OCI-LY1 (cell line): ENCODE data around the gene ANKRD35.

Experiments used
- H2AFZ ChIP-seq: fragments of 200-600 bp; sonication (generic), shearing (Covaris generic); 2 replicates; pipeline ENCODE4 v1.6.0; 2014; ENCODE audit warnings: antibody characterized with exemption, mild to moderate bottlenecking, low read length
- H3F3A ChIP-seq: fragments of 200-600 bp; sonication (generic), shearing (Covaris generic); 2 replicates; pipeline ENCODE4 v1.6.0; 2014; ENCODE audit warnings: mild to moderate bottlenecking, antibody characterized with exemption, low read length, moderate library complexity; ENCODE audit not compliant: insufficient read depth
- H3K27ac ChIP-seq: fragments of 200-600 bp; sonication (generic); 2 replicates; pipeline ENCODE4 v1.5.1; 2014; ENCODE audit warnings: low read length, mixed run types, mild to moderate bottlenecking, low read depth; ENCODE audit not compliant: poor library complexity, severe bottlenecking
- H3K27me3 ChIP-seq: fragments of 200-600 bp; sonication (generic); 2 replicates; pipeline ENCODE4 v1.6.0; 2014; ENCODE audit warnings: antibody characterized with exemption, mild to moderate bottlenecking, low read length, moderate library complexity; ENCODE audit not compliant: insufficient read depth
- H3K36me3 ChIP-seq: fragments of 200-600 bp; sonication (generic); 2 replicates; pipeline ENCODE4 v1.6.1; 2014; ENCODE audit warnings: mild to moderate bottlenecking, antibody characterized with exemption, low read length, moderate library complexity, mixed read lengths; ENCODE audit not compliant: insufficient read depth
- H3K4me1 ChIP-seq: fragments of 200-600 bp; sonication (generic); 2 replicates; pipeline ENCODE4 v1.5.1; 2014; ENCODE audit warnings: mild to moderate bottlenecking, low read length, moderate library complexity; ENCODE audit not compliant: insufficient read depth, severe bottlenecking
- H3K4me2 ChIP-seq: fragments of 200-600 bp; sonication (generic), shearing (Covaris generic); 2 replicates; pipeline ENCODE4 v1.6.1; 2014; ENCODE audit warnings: low read length
- H3K4me3 ChIP-seq: fragments of 200-600 bp; sonication (generic); 2 replicates; pipeline ENCODE4 v1.5.1; 2014; ENCODE audit warnings: low read length, low read depth, mild to moderate bottlenecking, mixed read lengths; ENCODE audit not compliant: poor library complexity, severe bottlenecking
- H3K79me2 ChIP-seq: fragments of 200-600 bp; shearing (Covaris generic); 2 replicates; pipeline ENCODE4 v1.6.1; 2016; ENCODE audit warnings: mixed run types, low read length, mixed read lengths; ENCODE audit not compliant: insufficient read depth
- H3K9ac ChIP-seq: fragments of 200-600 bp; sonication (generic), shearing (Covaris generic); 2 replicates; pipeline ENCODE4 v1.6.1; 2014; ENCODE audit warnings: mild to moderate bottlenecking, low read length, mixed read lengths
- H3K9me2 ChIP-seq: fragments of 200-600 bp; sonication (generic), shearing (Covaris generic); 2 replicates; pipeline ENCODE4 v1.6.1; 2014; ENCODE audit warnings: low read depth, mild to moderate bottlenecking, low read length, mixed read lengths
- H3K9me3 ChIP-seq: fragments of 200-600 bp; shearing (Covaris generic); 2 replicates; pipeline ENCODE4 v1.6.1; 2014; ENCODE audit warnings: low read length, mixed read lengths
- H4K20me1 ChIP-seq: fragments of 200-600 bp; sonication (generic), shearing (Covaris generic); 2 replicates; pipeline ENCODE4 v1.6.0; 2016; ENCODE audit warnings: mild to moderate bottlenecking, low read length; ENCODE audit not compliant: insufficient read depth
- EZH2 ChIP-seq: fragments of 200-600 bp; sonication (generic), shearing (Covaris generic); IDR thresholded peaks from 2 replicates; pipeline ENCODE4 v1.8.0; 2017; ENCODE audit warnings: borderline replicate concordance, mixed run types, mild to moderate bottlenecking, antibody characterized with exemption, low read length, moderate library complexity, mixed read lengths
- TF ChIP-seq, protein P1 (sequence below): fragments of 200-600 bp; sonication (generic), shearing (Covaris generic); IDR thresholded peaks from 2 replicates; pipeline ENCODE4 v1.5.1; 2017; ENCODE audit warnings: mild to moderate bottlenecking, antibody characterized with exemption, low read length, moderate library complexity, mixed read lengths

ANKRD35 gene

DNA sequence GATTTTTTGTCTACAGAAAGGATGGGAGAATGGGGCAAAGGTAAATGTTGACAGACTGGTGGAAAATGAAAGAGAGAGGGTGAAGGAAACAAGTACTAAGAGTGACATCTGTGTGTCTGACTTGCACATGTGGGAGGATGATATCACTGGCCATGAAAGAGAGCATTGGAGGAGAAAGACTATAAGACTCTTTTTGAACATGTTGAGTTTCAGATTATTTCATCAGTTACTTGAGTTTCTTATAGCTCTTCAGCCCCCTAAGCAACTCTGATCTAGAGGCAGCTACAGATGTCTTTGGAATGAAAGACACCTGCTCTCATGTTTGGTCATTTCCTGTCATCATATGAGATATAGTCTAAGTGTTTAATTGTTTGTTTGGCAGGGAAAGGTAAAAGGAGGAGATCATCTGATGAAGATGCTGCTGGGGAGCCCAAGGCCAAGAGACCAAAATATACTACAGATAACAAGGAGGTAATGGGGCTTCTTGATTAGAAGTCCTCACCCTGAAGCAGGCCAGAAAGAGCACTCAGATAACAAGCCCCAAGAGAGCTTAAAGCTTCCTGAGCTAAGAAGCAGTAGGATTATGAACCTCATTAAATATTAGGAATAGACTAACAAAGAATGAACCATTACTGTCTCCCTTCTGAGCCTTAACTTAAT is 57.2 kb downstream of the ANKRD35 start:
- H3K27me3 ChIP-seq, result no peaks in the 10 kb centered on the region
- no peak overlapping the region for H3K27ac ChIP-seq
- no peaks in the 10 kb centered on the region for H4K20me1 ChIP-seq
- no peak overlapping the region for H3K4me2 ChIP-seq
- H3F3A ChIP-seq, result no peaks in the 10 kb centered on the region
- no peaks in the 10 kb centered on the region for H3K9me2 ChIP-seq
- no peak overlapping the region for H3K9ac ChIP-seq
- H3K36me3 ChIP-seq, result peaks cover 77% of the 10 kb centered on the region
- TF ChIP-seq EZH2, result no peak
- H3K9me3 ChIP-seq, result no peaks in the 10 kb centered on the region
- no peak overlapping the region for H2AFZ ChIP-seq
- H3K79me2 ChIP-seq, result peaks cover 21% of the 10 kb centered on the region
- H3K4me3 ChIP-seq, result no peak overlapping the region
- H3K4me1 ChIP-seq, result peaks cover 14% of the 10 kb centered on the region

DNA sequence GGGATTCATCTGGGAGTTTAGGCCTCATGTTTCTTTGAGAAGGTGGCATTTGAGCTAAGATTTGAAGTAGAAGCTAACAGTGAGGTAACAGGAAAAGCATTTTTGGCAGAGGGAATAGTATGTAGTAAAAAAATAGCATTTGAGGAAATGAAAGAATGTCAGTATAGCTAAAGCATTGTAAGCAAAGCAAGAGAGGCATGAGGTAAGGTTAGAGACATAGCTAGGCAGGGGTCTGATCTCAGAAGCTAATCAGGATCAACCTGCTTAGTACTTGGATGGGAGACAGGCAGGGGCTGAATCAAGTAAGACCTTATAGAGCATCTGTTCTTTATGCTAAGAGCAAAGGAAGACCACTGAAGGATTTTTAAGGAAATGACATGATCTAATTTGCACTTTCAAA is 57.7 kb downstream of the ANKRD35 start:
- Histone ChIP-seq H3K9ac (no peak overlapping the region), H3K9me2 (no peaks in the 10 kb centered on the region), H2AFZ (no peak overlapping the region), H3K27me3 (no peaks in the 10 kb centered on the region), H3K4me3 (no peak overlapping the region), H3K27ac (no peak overlapping the region), H3K4me2 (no peak overlapping the region), H3K36me3 (peaks cover 71% of the 10 kb centered on the region), H3K9me3 (no peaks in the 10 kb centered on the region), H3F3A (no peaks in the 10 kb centered on the region), H3K4me1 (peaks cover 14% of the 10 kb centered on the region), H3K79me2 (peaks cover 21% of the 10 kb centered on the region), H4K20me1 (no peaks in the 10 kb centered on the region)
- no peak for TF ChIP-seq EZH2
- TF ChIP-seq, protein P1, sequence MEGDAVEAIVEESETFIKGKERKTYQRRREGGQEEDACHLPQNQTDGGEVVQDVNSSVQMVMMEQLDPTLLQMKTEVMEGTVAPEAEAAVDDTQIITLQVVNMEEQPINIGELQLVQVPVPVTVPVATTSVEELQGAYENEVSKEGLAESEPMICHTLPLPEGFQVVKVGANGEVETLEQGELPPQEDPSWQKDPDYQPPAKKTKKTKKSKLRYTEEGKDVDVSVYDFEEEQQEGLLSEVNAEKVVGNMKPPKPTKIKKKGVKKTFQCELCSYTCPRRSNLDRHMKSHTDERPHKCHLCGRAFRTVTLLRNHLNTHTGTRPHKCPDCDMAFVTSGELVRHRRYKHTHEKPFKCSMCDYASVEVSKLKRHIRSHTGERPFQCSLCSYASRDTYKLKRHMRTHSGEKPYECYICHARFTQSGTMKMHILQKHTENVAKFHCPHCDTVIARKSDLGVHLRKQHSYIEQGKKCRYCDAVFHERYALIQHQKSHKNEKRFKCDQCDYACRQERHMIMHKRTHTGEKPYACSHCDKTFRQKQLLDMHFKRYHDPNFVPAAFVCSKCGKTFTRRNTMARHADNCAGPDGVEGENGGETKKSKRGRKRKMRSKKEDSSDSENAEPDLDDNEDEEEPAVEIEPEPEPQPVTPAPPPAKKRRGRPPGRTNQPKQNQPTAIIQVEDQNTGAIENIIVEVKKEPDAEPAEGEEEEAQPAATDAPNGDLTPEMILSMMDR, result no peak

DNA sequence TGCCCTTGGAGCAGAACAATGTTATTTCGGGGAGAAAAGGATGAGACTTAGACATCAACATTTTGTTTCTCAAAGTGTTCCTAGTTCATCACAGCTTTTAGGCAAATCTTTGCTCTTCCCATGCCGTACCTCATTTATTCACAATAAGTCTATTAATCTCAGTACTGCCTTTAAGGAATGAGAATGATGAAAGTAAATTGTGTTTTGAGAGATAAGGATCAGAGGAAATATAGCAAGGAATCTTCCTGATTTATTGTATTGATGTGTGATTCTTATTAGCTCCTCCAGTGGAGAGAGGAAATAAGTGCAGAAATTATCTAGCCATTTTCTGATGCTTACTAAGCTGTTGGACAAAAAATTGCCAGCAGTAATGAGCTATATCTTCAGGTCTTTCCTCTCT is 59.6 kb downstream of the ANKRD35 start:
- H3K4me1 ChIP-seq, result peaks cover 14% of the 10 kb centered on the region
- peak overlapping the region; percentile 86; the same call in 1 of the 2 replicates for H3K4me2 ChIP-seq
- H3K9me2 ChIP-seq, result no peaks in the 10 kb centered on the region
- H3K9me3 ChIP-seq, result no peaks in the 10 kb centered on the region
- H3K36me3 ChIP-seq, result peaks cover 54% of the 10 kb centered on the region
- no peak overlapping the region for H2AFZ ChIP-seq
- no peak overlapping the region for H3K9ac ChIP-seq
- H3K27ac ChIP-seq, result no peak overlapping the region
- H4K20me1 ChIP-seq, result no peaks in the 10 kb centered on the region
- H3K79me2 ChIP-seq, result peaks cover 21% of the 10 kb centered on the region
- no peaks in the 10 kb centered on the region for H3F3A ChIP-seq
- TF ChIP-seq, protein P1, result peak; percentile 23; the same call in 1 of the 2 replicates
- TF ChIP-seq EZH2, result no peak
- peak overlapping the region; percentile 95 for H3K4me3 ChIP-seq
- H3K27me3 ChIP-seq, result no peaks in the 10 kb centered on the region

DNA sequence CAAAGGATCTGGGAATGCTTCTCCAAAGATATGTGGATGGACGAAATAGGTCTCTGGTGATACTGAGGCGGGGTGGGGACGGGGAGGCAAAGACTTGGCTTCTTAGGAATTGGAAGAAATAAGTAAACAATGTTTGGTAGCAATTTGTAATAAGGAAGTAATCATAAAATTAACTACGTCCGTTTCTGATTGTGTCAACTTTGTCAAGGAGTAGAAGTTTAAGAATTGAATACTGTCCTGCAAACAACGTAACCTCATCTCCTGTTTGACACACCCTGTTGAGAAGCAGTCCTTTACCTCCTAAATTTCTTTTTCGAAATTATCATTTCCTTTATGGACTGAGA is 61.2 kb downstream of the ANKRD35 start:
- no peaks in the 10 kb centered on the region for H3K9me3 ChIP-seq
- H2AFZ ChIP-seq, result peak overlapping the region; percentile 38; the same call in 1 of the 2 replicates
- H3F3A ChIP-seq, result no peaks in the 10 kb centered on the region

More for the DNA sequence above, 61.2 kb downstream of the ANKRD35 start:
- Histone ChIP-seq H3K36me3 (peaks cover 39% of the 10 kb centered on the region), H3K9ac (peak overlapping the region; percentile 89), H3K79me2 (peaks cover 21% of the 10 kb centered on the region), H3K27ac (peak overlapping the region; percentile 36), H3K4me2 (peak overlapping the region; percentile 86), H3K4me1 (peaks cover 14% of the 10 kb centered on the region), H3K27me3 (no peaks in the 10 kb centered on the region), H4K20me1 (no peaks in the 10 kb centered on the region), H3K9me2 (no peaks in the 10 kb centered on the region), H3K4me3 (peak overlapping the region; percentile 95)
- TF ChIP-seq, protein P1, result no peak
- no peak for TF ChIP-seq EZH2
